H1 (cell line): ENCODE results near the gene RELT. TPM values are rescaled to one million over a fixed set of nuclear protein-coding genes. Genes with fewer than 3 reads are reported as not detected.

ENCODE experiments used
- ATF2 ChIP-seq: IDR thresholded peaks from 2 replicates; pipeline ENCODE4 v1.6.1; 2012; ENCODE audit warnings: low read length, inconsistent platforms
- polyA plus RNA-seq, 7 experiments: library from polyadenylated mRNA; depleted of rRNA in 3 of 7; stranded (reverse) in 5 of 7; unstranded in 2 of 7; fragments of >200 nt in 5 of 7; fragments of 200-250 nt in 2 of 7; gene quantifications; 1 replicate in 5 of 7; 2 replicates in 1 of 7; 4 replicates in 1 of 7; pipeline versions ENCODE4 v1.2.1 to v1.2.3, GENCODE V29; 2011 to 2013; ENCODE audit warnings: missing spikeins in 2 of 7, mixed read lengths in 2 of 7
- total RNA-seq: library from RNA; stranded (reverse); fragmentation: NEBNext Ultra II Directional; extraction: Animal tissue kit (Norgen Biotek cat#: 25700); gene quantifications from 2 replicates; pipeline ENCODE4 v1.2.1, GENCODE V29; 2021

RELT gene
- total and polyA plus RNA-seq, 2 of the 8 experiments (the other 6 are each of a cell fraction or from before 2014, with no cell fraction given): 3.4 to 5.7 TPM

- TF ChIP-seq ATF2: no peak
Observed at GRCh38 chr11:73333640-73334383, 42.4 kb upstream of the RELT start (continued).
